ENCODE results near the gene MRPS18A. TPM values are rescaled to one million over a fixed set of nuclear protein-coding genes. Genes with fewer than 3 reads are reported as not detected.

MRPS18A gene
- total RNA-seq, 3 donors from 2014 or later = 36.9 to 65.7 (median 61.9) TPM

GRCh38 chr6:43625393-43625992, 62.1 kb downstream of the MRPS18A start:
- TF ChIP-seq CTCF (IDR thresholded peaks at IDR 0.05) = no peak
- H3K4me1 ChIP-seq (ENCODE audit: low read depth) = peaks cover 17% of the 10 kb centered on the region
- no peaks in the 10 kb centered on the region for H3K9me3 ChIP-seq
- no peak overlapping the region for H3K4me3 ChIP-seq
- ATAC-seq (no peak), DNase-seq (no peak)
- intact Hi-C loops (cut with DNase I, micrococcal nuclease) = no loop called here
- no peaks in the 10 kb centered on the region for H3K36me3 ChIP-seq (ENCODE audit: low read depth)

DNA sequence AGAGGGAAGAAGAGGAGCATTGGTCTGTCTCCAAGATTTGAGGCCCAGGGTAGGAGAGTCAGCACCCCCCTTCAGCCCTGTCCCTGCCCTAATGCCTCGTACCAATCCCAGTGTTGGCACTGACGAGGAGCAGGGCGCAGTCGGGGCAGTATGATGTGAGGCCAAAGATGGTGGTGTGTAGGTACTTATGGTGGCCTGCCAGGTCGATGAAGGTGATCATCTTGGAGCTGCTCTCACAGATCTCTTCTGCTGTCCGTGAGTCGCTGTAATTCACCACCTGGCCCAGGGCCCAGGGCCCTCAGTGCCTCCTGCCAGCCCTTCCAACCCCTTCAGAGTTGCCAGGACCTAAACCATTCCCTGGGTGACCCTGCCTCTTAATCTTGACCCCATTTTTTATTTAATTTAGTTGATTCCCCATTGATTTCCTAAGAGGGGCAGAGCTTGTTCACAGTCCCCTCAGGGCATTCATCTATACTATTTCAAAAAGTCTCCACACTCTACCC, 62.8 kb downstream of the MRPS18A start:
- DNase-seq (no peak), ATAC-seq (no peak)
- Histone ChIP-seq H3K9me3 (no peaks in the 10 kb centered on the region), H3K4me1 (ENCODE audit: low read depth) (peaks cover 11% of the 10 kb centered on the region), H3K4me3 (no peak overlapping the region), H3K36me3 (ENCODE audit: low read depth) (no peaks in the 10 kb centered on the region)
- intact Hi-C loops (cut with DNase I, micrococcal nuclease) = no loop called here
- TF ChIP-seq CTCF (IDR thresholded peaks at IDR 0.05) = no peak

DNA sequence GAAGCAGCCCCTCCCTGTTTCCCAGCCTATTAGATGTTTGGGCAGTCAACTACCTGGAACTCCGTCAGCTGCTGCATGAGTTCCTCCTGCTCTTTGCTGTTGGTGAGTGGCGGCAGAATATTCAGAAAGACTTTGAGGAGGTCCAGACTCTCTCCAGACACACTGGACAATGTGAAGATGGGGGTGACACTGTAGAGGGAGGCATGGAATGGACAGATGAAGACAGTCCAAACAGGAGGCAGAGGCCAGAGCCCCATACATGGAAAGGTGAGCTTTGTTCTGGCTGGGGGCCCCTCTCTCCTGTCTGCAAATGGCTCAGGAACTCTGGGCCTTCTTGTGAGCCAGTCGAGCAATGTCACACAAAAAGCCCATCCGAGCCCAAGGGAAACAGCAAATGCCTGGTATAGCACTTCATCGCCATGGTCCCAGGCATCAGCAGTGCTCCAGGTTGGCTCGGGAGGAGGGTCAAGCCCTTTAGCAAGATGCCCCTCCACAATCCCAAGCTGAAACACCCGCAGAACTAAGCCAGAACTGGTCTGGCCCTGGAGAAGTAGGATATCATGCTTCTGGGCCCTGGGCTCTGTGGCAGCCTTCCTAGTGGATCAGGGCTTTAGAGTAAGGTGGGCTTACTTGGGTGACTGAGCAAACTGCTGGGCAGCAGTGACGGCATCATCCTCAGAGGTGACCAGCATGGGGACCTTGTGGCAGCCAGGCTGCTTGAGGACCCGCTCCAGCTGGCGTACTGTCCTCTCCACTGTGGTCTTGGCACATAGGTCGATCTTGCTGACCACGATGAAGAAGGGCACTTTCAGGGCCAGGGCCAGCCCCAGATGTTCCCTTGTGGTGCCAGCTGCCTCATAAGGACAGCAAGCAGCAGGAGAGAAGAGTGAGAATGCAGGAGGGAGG, 63.5 kb downstream of the MRPS18A start:
- Histone ChIP-seq H3K4me1 (ENCODE audit: low read depth) (peaks cover 11% of the 10 kb centered on the region), H3K4me3 (no peak overlapping the region), H3K36me3 (ENCODE audit: low read depth) (no peaks in the 10 kb centered on the region), H3K9me3 (no peaks in the 10 kb centered on the region)
- ATAC-seq (no peak), DNase-seq (no peak)
- intact Hi-C loops (cut with DNase I, micrococcal nuclease) = no loop called here
- TF ChIP-seq CTCF (IDR thresholded peaks at IDR 0.05) = no peak

GRCh38 chr6:43622541-43622940, 65.0 kb downstream of the MRPS18A start:
- Histone ChIP-seq H3K4me3 (no peak overlapping the region), H3K36me3 (ENCODE audit: low read depth) (no peaks in the 10 kb centered on the region), H3K4me1 (ENCODE audit: low read depth) (peaks cover 8% of the 10 kb centered on the region), H3K9me3 (no peaks in the 10 kb centered on the region)
- ATAC-seq (no peak), DNase-seq (no peak)
- no peak for TF ChIP-seq CTCF (IDR thresholded peaks at IDR 0.05)
- intact Hi-C loops (cut with DNase I, micrococcal nuclease) = no loop called here

GRCh38 chr6:43621836-43622180, 65.8 kb downstream of the MRPS18A start:
- H3K9me3 ChIP-seq = no peaks in the 10 kb centered on the region
- no peak for ATAC-seq
- no peak overlapping the region for H3K4me3 ChIP-seq
- intact Hi-C loops (cut with DNase I, micrococcal nuclease) = no loop called here
- H3K4me1 ChIP-seq (ENCODE audit: low read depth) = peaks cover under 1% of the 10 kb centered on the region
- TF ChIP-seq CTCF (IDR thresholded peaks at IDR 0.05) = no peak
- DNase-seq = no peak
- no peaks in the 10 kb centered on the region for H3K36me3 ChIP-seq (ENCODE audit: low read depth)

Other genes with a start within 250 kb of the MRPS18A start
- under 1 TPM in 1 of 3 donors, not detected in 2; 0.47 TPM for gene DLK2, start 232.2 kb downstream of the MRPS18A start, total RNA-seq
- gene TJAP1, start 210.2 kb downstream of the MRPS18A start, total RNA-seq = 10 to 100 TPM; 20.8 to 33.8 (median 26.3) TPM
- gene LRRC73, start 177.4 kb downstream of the MRPS18A start, total RNA-seq = 1 to 10 TPM in 1 of 3 donors, under 1 TPM in 2; 0.23 to 1.2 (median 0.46) TPM
- 100 to 1,000 TPM in 2 of 3 donors, 10 to 100 TPM in 1; 88.4 to 131 (median 105) TPM for gene YIPF3, start 170.9 kb downstream of the MRPS18A start, total RNA-seq
- 10 to 100 TPM; 27.5 to 29.8 (median 27.9) TPM for gene POLR1C, start 170.7 kb downstream of the MRPS18A start, total RNA-seq
- gene XPO5, start 111.8 kb downstream of the MRPS18A start, total RNA-seq = 10 to 100 TPM; 24.0 to 29.4 (median 29.2) TPM
- gene POLH, start 111.6 kb downstream of the MRPS18A start, total RNA-seq = 10 to 100 TPM; 12.0 to 17.1 (median 14.2) TPM
- gene GTPBP2, start 58.5 kb downstream of the MRPS18A start, total RNA-seq = 100 to 1,000 TPM in 1 of 3 donors, 10 to 100 TPM in 2; 61.1 to 100 (median 82.1) TPM
- gene MAD2L1BP, start 52.0 kb downstream of the MRPS18A start, total RNA-seq = 10 to 100 TPM; 25.7 to 51.4 (median 41.4) TPM
- under 1 TPM in 1 of 3 donors, not detected in 2; 0.12 TPM for gene RSPH9, start 42.8 kb downstream of the MRPS18A start, total RNA-seq
- gene VEGFA, start 82.4 kb upstream of the MRPS18A start, total RNA-seq = 100 to 1,000 TPM in 1 of 3 donors, 10 to 100 TPM in 2; 89.4 to 165 (median 94.7) TPM

Measured in mucosa of descending colon (tissue), 3 donors.